IMR-90 (cell line): ENCODE results near the gene GAS2L2. TPM values are rescaled to one million over a fixed set of nuclear protein-coding genes. Genes with fewer than 3 reads are reported as not detected.

Experiments used
- ATAC-seq: fragments of 200-7000 bp; cut with Tn5 transposase; 2 replicates; pipeline ENCODE4 v1.9.1; 2020; ENCODE audit warnings: low read depth, mild to moderate bottlenecking, moderate library complexity
- BruUV-seq: library from RNA; stranded (reverse); fragments of 400-500 nt; replicated peaks from 2 replicates; lab custom pipeline; 2021; lab: Mats Ljungman, UMichigan
- CTCF ChIA-PET: fragments of 300-600 bp; formaldehyde crosslinking; extraction: SDS; loops from one replicate; lab custom pipeline; 2021; ENCODE audit warnings: antibody characterized with exemption; lab: Yijun Ruan, JAX
- POLR2A ChIA-PET: fragments of 300-600 bp; sonication (Branson Sonifier 250); formaldehyde crosslinking; loops from one replicate; lab custom pipeline; 2022; ENCODE audit warnings: antibody characterized with exemption; ENCODE audit not compliant: unreplicated experiment; lab: Charles Lee
- DNase-seq: peaks from one replicate; pipeline ENCODE4 v3.0.0; 2013
- H2AFZ ChIP-seq: replicated peaks from 2 replicates; pipeline ENCODE3; 2013; ENCODE audit warnings: low read length, mild to moderate bottlenecking; ENCODE audit not compliant: poor library complexity
- H2AK5ac ChIP-seq: 2 replicates; pipeline ENCODE4 v1.6.1; 2013; ENCODE audit warnings: low read depth, low read length, inconsistent platforms
- H2AK9ac ChIP-seq: replicated peaks from 2 replicates; pipeline ENCODE3; 2013; ENCODE audit warnings: mild to moderate bottlenecking, low read depth, low read length, moderate library complexity; ENCODE audit not compliant: poor library complexity
- H2BK120ac ChIP-seq: 2 replicates; pipeline ENCODE4 v1.6.1; 2013; ENCODE audit warnings: low read depth, low read length, inconsistent platforms
- H2BK15ac ChIP-seq: 3 replicates; pipeline ENCODE4 v1.6.1; 2013; ENCODE audit warnings: low read depth, low read length, inconsistent platforms
- H2BK20ac ChIP-seq: 2 replicates; pipeline ENCODE4 v1.6.1; 2013; ENCODE audit warnings: low read depth, mild to moderate bottlenecking, inconsistent platforms, low read length, moderate library complexity
- H2BK5ac ChIP-seq: 2 replicates; pipeline ENCODE4 v1.6.1; 2013; ENCODE audit warnings: mild to moderate bottlenecking, low read depth, low read length, inconsistent platforms; ENCODE audit not compliant: poor library complexity, severe bottlenecking
- H3K14ac ChIP-seq: replicated peaks from 2 replicates; pipeline ENCODE4 v1.6.1; 2013; ENCODE audit warnings: low read depth, low read length, inconsistent platforms
- H3K18ac ChIP-seq: 2 replicates; pipeline ENCODE4 v1.6.1; 2013; ENCODE audit warnings: low read depth, low read length, control low read depth
- H3K23ac ChIP-seq: 2 replicates; pipeline ENCODE4 v1.6.1; 2013; ENCODE audit warnings: low read depth, low read length, inconsistent platforms
- H3K27ac ChIP-seq: 2 replicates; pipeline ENCODE4 v1.5.1; 2013; ENCODE audit warnings: mild to moderate bottlenecking, control low read depth, low read length; ENCODE audit not compliant: insufficient read depth
- H3K27me3 ChIP-seq: 2 replicates; pipeline ENCODE4 v1.6.1; 2013; ENCODE audit warnings: low read length; ENCODE audit not compliant: control insufficient read depth, insufficient read depth
- H3K36me3 ChIP-seq: 2 replicates; pipeline ENCODE4 v1.6.1; 2013; ENCODE audit warnings: low read length, mixed read lengths; ENCODE audit not compliant: control insufficient read depth, insufficient read depth
- H3K4ac ChIP-seq: 2 replicates; pipeline ENCODE4 v1.6.1; 2013; ENCODE audit warnings: low read depth, low read length, inconsistent platforms
- H3K4me1 ChIP-seq: 2 replicates; pipeline ENCODE4 v1.6.1; 2013; ENCODE audit warnings: low read length, mixed read lengths; ENCODE audit not compliant: control insufficient read depth, insufficient read depth
- H3K4me2 ChIP-seq: 2 replicates; pipeline ENCODE4 v1.6.1; 2013; ENCODE audit warnings: low read depth, mild to moderate bottlenecking, control low read depth, low read length, moderate library complexity
- H3K4me3 ChIP-seq: 2 replicates; pipeline ENCODE4 v1.5.1; 2013; ENCODE audit warnings: low read depth, mild to moderate bottlenecking, control low read depth, low read length, moderate library complexity; ENCODE audit not compliant: insufficient read depth
- H3K56ac ChIP-seq: 2 replicates; pipeline ENCODE4 v1.6.1; 2013; ENCODE audit warnings: low read length, inconsistent platforms; ENCODE audit not compliant: insufficient read depth; ENCODE audit errors: extremely low read depth
- H3K79me1 ChIP-seq, 2 experiments: 2 replicates each; pipeline ENCODE4 v1.6.1; 2013; ENCODE audit warnings: low read length in 2 of 2, inconsistent platforms in 1 of 2, low read depth in 1 of 2
- H3K9ac ChIP-seq: 2 replicates; pipeline ENCODE4 v1.6.1; 2013; ENCODE audit warnings: low read depth, low read length, control low read depth
- H3K9me1 ChIP-seq: 2 replicates; pipeline ENCODE4 v1.6.1; 2013; ENCODE audit warnings: low read length, inconsistent platforms; ENCODE audit not compliant: insufficient read depth
- H3K9me3 ChIP-seq: 2 replicates; pipeline ENCODE4 v1.6.1; 2013; ENCODE audit warnings: low read length; ENCODE audit not compliant: control insufficient read depth, insufficient read depth
- H4K20me1 ChIP-seq: 2 replicates; pipeline ENCODE4 v1.6.1; 2013; ENCODE audit warnings: low read length, inconsistent platforms; ENCODE audit not compliant: insufficient read depth
- H4K5ac ChIP-seq: 2 replicates; pipeline ENCODE4 v1.6.1; 2013; ENCODE audit warnings: mild to moderate bottlenecking, low read depth, low read length, control low read depth
- H4K8ac ChIP-seq, 2 experiments: 2 replicates each; pipeline ENCODE4 v1.6.1; 2013; ENCODE audit warnings: low read depth in 2 of 2, low read length in 2 of 2, control low read depth in 1 of 2, inconsistent platforms in 1 of 2
- H4K91ac ChIP-seq: 2 replicates; pipeline ENCODE4 v1.6.1; 2013; ENCODE audit warnings: low read depth, low read length, inconsistent platforms; ENCODE audit not compliant: insufficient read depth
- RAD21 ChIP-seq: IDR thresholded peaks from 2 replicates; pipeline ENCODE4 v1.6.1; 2012; ENCODE audit warnings: low read length, improper control_type of control experiment
- WGBS, 2 experiments: methylation state at CpG; one replicate each; pipeline versions ENCODE4 v1.1.5 to v1.1.7; 2013; ENCODE audit warnings: missing lambda C conversion rate in 2 of 2; ENCODE audit not compliant: insufficient read length in 1 of 2; ENCODE audit errors: extremely low coverage in 2 of 2; 5-methylcytosine and 5-hydroxymethylcytosine counted together
- dilution Hi-C: fragments of 300-500 bp; cut with HindIII; formaldehyde crosslinking; loops from one replicate; pipeline ENCODE4 v1.14.3; 2018; ENCODE audit warnings: low sequenced_read_pairs; ENCODE audit not compliant: unreplicated experiment
- in situ Hi-C: fragments of 300-500 bp; cut with MboI; formaldehyde crosslinking; loops from 3 replicates; pipeline ENCODE4 v1.14.3; 2019; ENCODE audit warnings: low sequenced_read_pairs, inconsistent platforms, mixed read lengths
- intact Hi-C: fragments of 100-400 bp; cut with micrococcal nuclease; formaldehyde crosslinking; loops from 2 replicates; pipeline ENCODE4 v1.10.0; 2022
- polyA plus RNA-seq, 3 experiments: library from polyadenylated mRNA; depleted of rRNA; stranded (reverse); fragments of >200 nt; gene quantifications; 2 replicates each; pipeline ENCODE4 v1.2.3, GENCODE V29; 2012; ENCODE audit warnings: low replicate concordance in 1 of 3
- total RNA-seq: library from RNA; depleted of rRNA; stranded (reverse); fragments of >200 nt; gene quantifications from 2 replicates; pipeline ENCODE4 v1.2.3, GENCODE V29; 2012
- TF ChIP-seq, protein P1 (sequence below): fragments of 150-350 bp; IDR thresholded peaks from 2 replicates; pipeline ENCODE4 v1.6.1; 2017; ENCODE audit warnings: mild to moderate bottlenecking, antibody characterized with exemption, low read length, low read depth

Gene GAS2L2
- total and polyA plus RNA-seq, 2 of the 4 experiments (the other 2 are of a cell fraction): 0.02 TPM; not detected in 1

DNA sequence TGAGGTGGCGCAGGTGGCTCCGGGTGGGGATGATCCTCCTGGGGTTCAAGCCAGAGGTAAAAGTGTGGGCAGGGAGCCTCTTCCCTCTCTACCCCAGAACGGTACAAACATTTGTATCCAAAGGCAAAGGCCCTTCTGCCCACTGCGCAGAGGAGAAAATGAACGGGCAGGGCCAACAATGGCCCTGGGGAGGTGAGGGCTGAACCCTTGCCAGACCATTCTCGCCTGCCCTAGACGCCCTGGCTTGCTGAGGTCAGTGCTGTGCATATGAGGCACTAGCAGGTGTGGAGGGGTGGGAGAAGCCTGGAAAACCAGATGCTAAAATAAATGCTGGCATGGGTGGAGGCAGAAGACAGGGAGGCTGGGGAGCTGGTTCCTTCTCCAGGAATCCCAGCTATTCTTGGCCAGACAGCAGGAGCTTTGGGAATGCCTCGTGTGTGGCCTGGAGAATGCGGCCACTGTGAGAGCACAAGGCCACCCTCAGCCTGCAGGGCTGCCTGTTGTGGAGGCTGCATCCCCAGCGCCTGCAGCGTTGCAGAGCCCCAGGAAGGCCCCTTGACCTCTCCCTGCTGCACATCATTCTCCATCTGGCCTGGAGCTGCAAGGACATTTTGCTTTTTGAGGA lies 12.2 kb upstream of the GAS2L2 start:
- Histone ChIP-seq H2AK9ac (no peak overlapping the region), H3K79me1 (no peaks in the 10 kb centered on the region), H3K4me3 (no peak overlapping the region), H4K8ac (no peak overlapping the region), H2BK5ac (no peak overlapping the region), H2BK120ac (no peak overlapping the region), H2AK5ac (no peak overlapping the region; the same call in 1 of the 2 replicates), H3K9ac (no peak overlapping the region), H2BK20ac (no peak overlapping the region), H3K9me1 (no peaks in the 10 kb centered on the region), H4K20me1 (peaks cover 8% of the 10 kb centered on the region; the same call in 1 of the 2 replicates), H3K4ac (no peak overlapping the region), H3K27me3 (peaks cover 23% of the 10 kb centered on the region), H3K9me3 (no peaks in the 10 kb centered on the region), H2BK15ac (no peak overlapping the region), H3K18ac (no peak overlapping the region), H3K4me1 (peaks cover 3% of the 10 kb centered on the region), H2AFZ (peak overlapping the region; percentile 43), H3K27ac (no peak overlapping the region), H3K36me3 (no peaks in the 10 kb centered on the region), H3K14ac (no peak overlapping the region), H3K4me2 (no peak overlapping the region), H3K56ac (no peak overlapping the region), H4K91ac (no peak overlapping the region), H3K23ac (no peak overlapping the region; the same call in 1 of the 2 replicates), H4K5ac (no peak overlapping the region)
- no peak for DNase-seq
- no TSS peak for BruUV-seq
- WGBS, 2 experiments: 40% methylated on average over 1 of the region's 11 CpGs; no CpG with 5 or more reads in 1 of the 2 experiments
- ChIA-PET CTCF (interaction anchor here (1.0 to 2.3 kb wide), 5 partner anchors 36 to 54 kb away, joined by 4 to 18 read pairs (median 15); partner anchors contain the start of gene TAF15), POLR2A (no interaction called here)
- ATAC-seq: no peak
- in situ Hi-C loops: no loop called here
- dilution Hi-C loops: no loop called here
- TF ChIP-seq, protein P1, sequence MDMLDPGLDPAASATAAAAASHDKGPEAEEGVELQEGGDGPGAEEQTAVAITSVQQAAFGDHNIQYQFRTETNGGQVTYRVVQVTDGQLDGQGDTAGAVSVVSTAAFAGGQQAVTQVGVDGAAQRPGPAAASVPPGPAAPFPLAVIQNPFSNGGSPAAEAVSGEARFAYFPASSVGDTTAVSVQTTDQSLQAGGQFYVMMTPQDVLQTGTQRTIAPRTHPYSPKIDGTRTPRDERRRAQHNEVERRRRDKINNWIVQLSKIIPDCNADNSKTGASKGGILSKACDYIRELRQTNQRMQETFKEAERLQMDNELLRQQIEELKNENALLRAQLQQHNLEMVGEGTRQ: no peak
- no peak for TF ChIP-seq RAD21
- intact Hi-C loops: no loop called here
